Progenitor cell of endocrine pancreas (in vitro differentiated cells): ENCODE results near the gene ITCH. TPM values are rescaled to one million over a fixed set of nuclear protein-coding genes. Genes with fewer than 3 reads are reported as not detected.
"Not testable (repeated sequence)": the region's sequence is repeated elsewhere in the genome, so short reads cannot be mapped to it uniquely, and the experiment has no call there.

Source experiments
- DNase-seq: peaks from one replicate; pipeline ENCODE4 v3.0.0; 2021; ENCODE audit warnings: low spot score; ENCODE audit not compliant: unreplicated experiment
- H3K27ac Mint-ChIP-seq: 2 replicates; pipeline ENCODE4 v1.8.0; 2021; ENCODE audit warnings: mild to moderate bottlenecking, moderate library complexity, mixed read lengths
- H3K27me3 Mint-ChIP-seq: 2 replicates; pipeline ENCODE4 v1.8.0; 2021; ENCODE audit warnings: mixed read lengths
- H3K36me3 Mint-ChIP-seq: 2 replicates; pipeline ENCODE4 v1.8.0; 2022; ENCODE audit warnings: mixed read lengths; ENCODE audit not compliant: insufficient read depth
- H3K4me1 Mint-ChIP-seq: 2 replicates; pipeline ENCODE4 v1.8.0; 2021; ENCODE audit warnings: low read depth, mixed read lengths
- H3K4me3 Mint-ChIP-seq: 2 replicates; pipeline ENCODE4 v1.8.0; 2021; ENCODE audit warnings: low read depth, mild to moderate bottlenecking, moderate library complexity, mixed read lengths
- H3K9me3 Mint-ChIP-seq: 2 replicates; pipeline ENCODE4 v1.8.0; 2021; ENCODE audit warnings: low read depth, mixed read lengths
- CTCF ChIP-seq: fragments of 200-600 bp; sonication (generic); IDR thresholded peaks from one replicate; pipeline ENCODE4 v1.5.0; 2021; ENCODE audit warnings: antibody characterized with exemption, mild to moderate bottlenecking; ENCODE audit not compliant: unreplicated experiment
- total RNA-seq: library from RNA; stranded (reverse); gene quantifications from 2 replicates; pipeline ENCODE4 v1.2.1, GENCODE V29; 2021

Gene ITCH
- total RNA-seq, 1 donor from 2014 or later = 83.9 TPM

GRCh38 chr20:34512955-34513419, 149.9 kb downstream of the ITCH start:
- no peak for TF ChIP-seq CTCF
- H3K4me1 Mint-ChIP-seq = peaks cover 41% of the 10 kb centered on the region
- peaks cover 15% of the 10 kb centered on the region for H3K36me3 Mint-ChIP-seq
- no peak overlapping the region for H3K4me3 Mint-ChIP-seq
- H3K27ac Mint-ChIP-seq = peak overlapping the region; percentile 81
- no peaks in the 10 kb centered on the region for H3K27me3 Mint-ChIP-seq
- DNase-seq = no peak
- no peaks in the 10 kb centered on the region for H3K9me3 Mint-ChIP-seq

GRCh38 chr20:34514034-34514433, 151.0 kb downstream of the ITCH start:
- H3K27ac Mint-ChIP-seq = peak overlapping the region; percentile 60
- peaks cover 13% of the 10 kb centered on the region for H3K36me3 Mint-ChIP-seq
- DNase-seq, H3K9me3 Mint-ChIP-seq, H3K27me3 Mint-ChIP-seq: not testable (repeated sequence)
- H3K4me1 Mint-ChIP-seq = peaks cover 45% of the 10 kb centered on the region
- peak overlapping the region; percentile 93 for H3K4me3 Mint-ChIP-seq

- no peak for TF ChIP-seq CTCF
- peak overlapping the region; percentile 99 for H3K27ac Mint-ChIP-seq
- H3K4me1 Mint-ChIP-seq = peaks cover 45% of the 10 kb centered on the region
- H3K27me3 Mint-ChIP-seq = no peaks in the 10 kb centered on the region
- peak overlapping the region; percentile 93 for H3K4me3 Mint-ChIP-seq
- H3K9me3 Mint-ChIP-seq = no peaks in the 10 kb centered on the region
- no peak for DNase-seq
- peaks cover 15% of the 10 kb centered on the region for H3K36me3 Mint-ChIP-seq
These were observed 151.9 kb downstream of the ITCH start for GRCh38 chr20:34514897-34515483.

GRCh38 chr20:34515484-34516246, 152.6 kb downstream of the ITCH start:
- DNase-seq = peak; percentile 62
- Mint-ChIP-seq H3K4me1 (peaks cover 45% of the 10 kb centered on the region), H3K9me3 (no peaks in the 10 kb centered on the region), H3K36me3 (peaks cover 15% of the 10 kb centered on the region), H3K4me3 (peak overlapping the region; percentile 93), H3K27me3 (no peaks in the 10 kb centered on the region), H3K27ac (peak overlapping the region; percentile 99)
- TF ChIP-seq CTCF = no peak

- peak within 1 kb of the TSS; percentile 93 for H3K4me3 Mint-ChIP-seq
- H3K27me3 Mint-ChIP-seq = no peaks in the 10 kb centered on the region
- peak within 1 kb of the TSS; percentile 99 for H3K27ac Mint-ChIP-seq
- DNase-seq = peak; percentile 100
- TF ChIP-seq CTCF = no peak
- H3K36me3 Mint-ChIP-seq = peaks cover 13% of the 10 kb centered on the region
- H3K9me3 Mint-ChIP-seq = no peaks in the 10 kb centered on the region
- H3K4me1 Mint-ChIP-seq = peaks cover 37% of the 10 kb centered on the region
These were observed 153.4 kb downstream of the ITCH start, which contains the start of gene DYNLRB1 for GRCh38 chr20:34516247-34517113. TSS of gene DYNLRB1 (plus strand) at chr20:34516422. CDS start at chr20:34516459, 37 bp downstream.
